HG03066 (cell line): Measurements from ENCODE around the gene DPH6.
"Not testable (repeated sequence)": the region's sequence is repeated elsewhere in the genome, so short reads cannot be mapped to it uniquely, and the experiment has no call there.

ENCODE experiments used
- ATAC-seq: cut with Tn5 transposase; IDR thresholded peaks from one replicate; pipeline ENCODE4 v1.9.1; 2021; ENCODE audit warnings: low read depth; ENCODE audit not compliant: unreplicated experiment

Gene DPH6

GRCh38 chr15:35545824-35546510, at the start of gene DPH6:
Gene DPH6, minus strand, starts transcription at chr15:35546165. Its CDS starts 24 bp downstream, at chr15:35546141.
- peak; percentile 86 for ATAC-seq

GRCh38 chr15:35595656-35596055, 49.7 kb upstream of the DPH6 start:
- no peak for ATAC-seq

- ATAC-seq, result not testable (repeated sequence)
These were observed 46.0 kb upstream of the DPH6 start for GRCh38 chr15:35591987-35592386.

GRCh38 chr15:35583863-35584528, 38.0 kb upstream of the DPH6 start:
- no peak for ATAC-seq

- no peak for ATAC-seq
These were observed 34.6 kb upstream of the DPH6 start for GRCh38 chr15:35580606-35581005.

GRCh38 chr15:35567392-35567791, 21.4 kb upstream of the DPH6 start:
- no peak for ATAC-seq

GRCh38 chr15:35566991-35567390, 21.0 kb upstream of the DPH6 start:
- ATAC-seq, result no peak

GRCh38 chr15:35565901-35566300, 19.9 kb upstream of the DPH6 start:
- no peak for ATAC-seq

- no peak for ATAC-seq
These were observed 16.7 kb upstream of the DPH6 start for GRCh38 chr15:35562641-35563040.

GRCh38 chr15:35561308-35561707, 15.3 kb upstream of the DPH6 start:
- ATAC-seq, result no peak

GRCh38 chr15:35560870-35561269, 14.9 kb upstream of the DPH6 start:
- no peak for ATAC-seq

- ATAC-seq, result no peak
These were observed 14.3 kb upstream of the DPH6 start for GRCh38 chr15:35560258-35560657.

GRCh38 chr15:35559683-35560082, 13.7 kb upstream of the DPH6 start:
- no peak for ATAC-seq

- ATAC-seq, result no peak
These were observed 11.6 kb upstream of the DPH6 start for GRCh38 chr15:35557544-35557943.

GRCh38 chr15:35557012-35557411, 11.0 kb upstream of the DPH6 start:
- no peak for ATAC-seq

- ATAC-seq, result no peak
These were observed 9.3 kb upstream of the DPH6 start for GRCh38 chr15:35555244-35555643.

- no peak for ATAC-seq
These were observed 5.0 kb upstream of the DPH6 start for GRCh38 chr15:35550957-35551356.

GRCh38 chr15:35549567-35549966, 3.6 kb upstream of the DPH6 start:
- ATAC-seq, result no peak

GRCh38 chr15:35548435-35548834, 2.5 kb upstream of the DPH6 start:
- no peak for ATAC-seq

GRCh38 chr15:35547775-35548364, 1.9 kb upstream of the DPH6 start:
- ATAC-seq, result no peak

GRCh38 chr15:35546511-35547381, 781 bp upstream of the DPH6 start:
- ATAC-seq, result peak; percentile 32
